ENCODE data around the gene BACH2. TPM values are rescaled to one million over a fixed set of nuclear protein-coding genes. Genes with fewer than 3 reads are reported as not detected.
A peak's percentile ranks its signal among the peaks of the same experiment; 100 is the strongest.

BACH2 gene
- total and polyA plus RNA-seq, 9 of the 15 experiments (the other 6 are each of a cell fraction or from before 2014, with no cell fraction given), result 0.06 to 3.1 (median 0.59) TPM

- no peak for FAIRE-seq
- CTCF ChIA-PET (ENCODE audit: low intra/inter-chr PET ratio), result no interaction called here
These were observed 287.6 kb downstream of the BACH2 start for GRCh38 chr6:90008908-90009501.

More at GRCh38 chr6:90008908-90009501, 287.6 kb downstream of the BACH2 start:
- no peak for DNase-seq (ENCODE audit: extremely low read depth in 1 of 4, low spot score in 3 of 4)
- POLR2A ChIA-PET, result no interaction called here
- no peak for TF ChIP-seq PRMT5 (CRISPR knock-in tag; IDR thresholded peaks at IDR 0.05)
- no peak for TF ChIP-seq ZBTB9 (CRISPR knock-in tag; IDR thresholded peaks at IDR 0.05)
- 0 out of 2 replicates have a peak, but pooled peaks have one; percentile 16 for TF ChIP-seq NFE2 (IDR thresholded peaks at IDR 0.05; ENCODE audit: low read depth)
- TF ChIP-seq ZNF217 (CRISPR knock-in tag; IDR thresholded peaks at IDR 0.05), result no peak
- H3K9me1 ChIP-seq (ENCODE audit: control insufficient read depth, insufficient read depth, low read length), result no peaks in the 10 kb centered on the region
- BruUV-seq (replicated peaks), result no TSS peak
- no peak overlapping the region for H3K9ac ChIP-seq (ENCODE audit: insufficient read depth in 1 of 2, low read depth in 2 of 2, low read length in 2 of 2)
- intact Hi-C loops (cut with micrococcal nuclease) (no loop called here), in situ Hi-C loops (cut with MboI) (no loop called here)
- H4K20me1 ChIP-seq (replicated peaks; ENCODE audit: control insufficient read depth, insufficient read depth, low read length), result no peaks in the 10 kb centered on the region
- H3K79me2 ChIP-seq (ENCODE audit: control insufficient read depth, insufficient read depth, low read length), result no peaks in the 10 kb centered on the region
- no peak overlapping the region for H3K4me2 ChIP-seq (ENCODE audit: insufficient read depth, low read length)
- no peaks in the 10 kb centered on the region for H3K27me3 ChIP-seq (ENCODE audit: control insufficient read depth in 2 of 2, insufficient read depth in 2 of 2, low read length in 2 of 2)
- no peaks in the 10 kb centered on the region for H3K9me3 ChIP-seq (replicated peaks; ENCODE audit: control insufficient read depth, insufficient read depth, low read depth, low read length)
- WGBS (ENCODE audit: insufficient coverage, low coverage, missing lambda C conversion rate), result 88% methylated on average over 1 of the region's 1 CpG
- H2AFZ ChIP-seq (ENCODE audit: low read depth, low read length), result no peak overlapping the region
- no peak overlapping the region for H3K4me3 ChIP-seq
- H3K36me3 ChIP-seq (ENCODE audit: control insufficient read depth, insufficient read depth, low read length), result no peaks in the 10 kb centered on the region
- no peak overlapping the region for H3K27ac ChIP-seq (ENCODE audit: extremely low read depth, low read depth, low read length)
- ATAC-seq, result no peak
- H3K4me1 ChIP-seq (replicated peaks in 1 of 2; ENCODE audit: control insufficient read depth in 2 of 2, insufficient read depth in 2 of 2, low read length in 2 of 2), result no peaks in the 10 kb centered on the region

Measured in K562 (cell line).